Lung (tissue), 12 donors: ENCODE measurements around the gene GNB2. TPM values are rescaled to one million over a fixed set of nuclear protein-coding genes. Genes with fewer than 3 reads are reported as not detected.

ENCODE experiments used
- ATAC-seq: fragments of 200-7000 bp; cut with Tn5 transposase; one replicate; pipeline ENCODE4 v1.9.1; 2020; ENCODE audit warnings: moderate number of reproducible peaks; ENCODE audit not compliant: insufficient read depth, low FRiP score
- DNase-seq, 3 donors: peaks; one replicate each; pipeline ENCODE4 v3.0.0-alpha.2; 2013 to 2017
- H3K27ac ChIP-seq, 2 donors: one replicate each; pipeline ENCODE4 v1.5.1; 2013; ENCODE audit warnings: mild to moderate bottlenecking in 2 of 2, moderate library complexity in 2 of 2, control low read depth in 1 of 2, inconsistent platforms in 1 of 2, low read depth in 1 of 2, low read length in 1 of 2
- H3K27me3 ChIP-seq, 3 donors: one replicate each; pipeline ENCODE4 v1.5.1; 2013; ENCODE audit warnings: low read length in 2 of 3; ENCODE audit not compliant: control insufficient read depth in 3 of 3, insufficient read depth in 3 of 3
- H3K36me3 ChIP-seq, 4 donors: one replicate each; pipeline ENCODE4 v1.5.1; 2013; ENCODE audit warnings: low read length in 4 of 4, mild to moderate bottlenecking in 1 of 4, moderate library complexity in 1 of 4; ENCODE audit not compliant: control insufficient read depth in 4 of 4, insufficient read depth in 4 of 4
- H3K4me1 ChIP-seq, 5 donors: one replicate each; pipeline ENCODE4 v1.5.1; 2013; ENCODE audit warnings: low read length in 5 of 5, mild to moderate bottlenecking in 2 of 5, moderate library complexity in 1 of 5; ENCODE audit not compliant: control insufficient read depth in 5 of 5, insufficient read depth in 5 of 5
- H3K4me3 ChIP-seq: one replicate; pipeline ENCODE4 v1.5.1; 2013; ENCODE audit warnings: mild to moderate bottlenecking, control low read depth, moderate library complexity
- H3K9ac ChIP-seq, 2 donors: one replicate each; pipeline ENCODE4 v1.5.1; 2013; ENCODE audit warnings: low read length in 2 of 2, control low read depth in 1 of 2; ENCODE audit not compliant: insufficient read depth in 1 of 2
- H3K9me3 ChIP-seq, 4 donors: one replicate each; pipeline ENCODE4 v1.5.1; 2013; ENCODE audit warnings: low read length in 3 of 4, mild to moderate bottlenecking in 1 of 4, moderate library complexity in 1 of 4; ENCODE audit not compliant: control insufficient read depth in 4 of 4, insufficient read depth in 3 of 4
- WGBS, 2 donors: extraction: QIAGEN DNeasy Blood & Tissue Kit; methylation state at CpG; one replicate each; pipeline ENCODE4 v1.1.7; 2013; 5-methylcytosine and 5-hydroxymethylcytosine counted together
- polyA plus RNA-seq, 2 donors: library from polyadenylated mRNA; stranded (reverse); fragments of 200-250 nt; gene quantifications; one replicate each; pipeline ENCODE4 v1.2.1, GENCODE V29; 2013
- total RNA-seq, 2 donors: library from RNA; depleted of rRNA in 1 of 2; stranded (reverse); fragments of >200 nt in 1 of 2; gene quantifications; one replicate each; pipeline ENCODE4 v1.2.1, GENCODE V29; 2014 to 2021
- TF ChIP-seq, protein P1 (sequence below): IDR thresholded peaks from 2 replicates; pipeline ENCODE4 v1.5.1; 2012; ENCODE audit warnings: mild to moderate bottlenecking; ENCODE audit errors: control extremely low read depth, extremely low read depth
- donor health status: control.
- donor health status: control.
- donor health status: Bipolar disorder and iron deficiency.
- donor health status: healthy.
- donor health status: DM: yes; HTN: yes; CAD: no.

The GNB2 gene
- total and polyA plus RNA-seq, 4 donors, result 130 to 381 (median 238) TPM

GRCh38 chr7:100720671-100721504 is 47.3 kb downstream of the GNB2 start:
- 4% methylated on average over 53 to 56 of the region's 56 CpGs for WGBS, 2 donors
- peaks cover 7 to 26% (median 23%) of the 10 kb centered on the region in 3 donors for H3K27me3 ChIP-seq
- no peak for ATAC-seq

GRCh38 chr7:100721505-100721812 is 47.9 kb downstream of the GNB2 start:
- Histone ChIP-seq H3K27ac (no peak overlapping the region), H3K9me3 (peaks cover 0 to 3% (median under 1%) of the 10 kb centered on the region in 4 donors), H3K9ac (no peak overlapping the region), H3K4me3 (no peak overlapping the region), H3K36me3 (no peaks in the 10 kb centered on the region), H3K4me1 (peaks cover 0 to 10% (median 3%) of the 10 kb centered on the region in 5 donors), H3K27me3 (peaks cover 7 to 26% (median 23%) of the 10 kb centered on the region in 3 donors)
- DNase-seq, result no peak
- no peak for ATAC-seq
- TF ChIP-seq, protein P1, sequence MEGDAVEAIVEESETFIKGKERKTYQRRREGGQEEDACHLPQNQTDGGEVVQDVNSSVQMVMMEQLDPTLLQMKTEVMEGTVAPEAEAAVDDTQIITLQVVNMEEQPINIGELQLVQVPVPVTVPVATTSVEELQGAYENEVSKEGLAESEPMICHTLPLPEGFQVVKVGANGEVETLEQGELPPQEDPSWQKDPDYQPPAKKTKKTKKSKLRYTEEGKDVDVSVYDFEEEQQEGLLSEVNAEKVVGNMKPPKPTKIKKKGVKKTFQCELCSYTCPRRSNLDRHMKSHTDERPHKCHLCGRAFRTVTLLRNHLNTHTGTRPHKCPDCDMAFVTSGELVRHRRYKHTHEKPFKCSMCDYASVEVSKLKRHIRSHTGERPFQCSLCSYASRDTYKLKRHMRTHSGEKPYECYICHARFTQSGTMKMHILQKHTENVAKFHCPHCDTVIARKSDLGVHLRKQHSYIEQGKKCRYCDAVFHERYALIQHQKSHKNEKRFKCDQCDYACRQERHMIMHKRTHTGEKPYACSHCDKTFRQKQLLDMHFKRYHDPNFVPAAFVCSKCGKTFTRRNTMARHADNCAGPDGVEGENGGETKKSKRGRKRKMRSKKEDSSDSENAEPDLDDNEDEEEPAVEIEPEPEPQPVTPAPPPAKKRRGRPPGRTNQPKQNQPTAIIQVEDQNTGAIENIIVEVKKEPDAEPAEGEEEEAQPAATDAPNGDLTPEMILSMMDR, result no peak
- WGBS, 2 donors, result 73 to 82% methylated on average over 8 of the region's 8 CpGs

More at GRCh38 chr7:100720671-100721504, 47.3 kb downstream of the GNB2 start:
- TF ChIP-seq, protein P1, result no peak
- Histone ChIP-seq H3K4me1 (peaks cover 0 to 10% (median 3%) of the 10 kb centered on the region in 5 donors), H3K9me3 (peaks cover 0 to 3% (median under 1%) of the 10 kb centered on the region in 4 donors), H3K4me3 (no peak overlapping the region), H3K27ac (no peak overlapping the region), H3K36me3 (no peaks in the 10 kb centered on the region), H3K9ac (no peak overlapping the region)
- DNase-seq, result peak in 1 of 3 donors; percentile 3

- Histone ChIP-seq H3K27me3 (peaks cover 7 to 26% (median 23%) of the 10 kb centered on the region in 3 donors), H3K9me3 (peaks cover 0 to 3% (median 0%) of the 10 kb centered on the region in 4 donors), H3K4me3 (no peak overlapping the region), H3K27ac (no peak overlapping the region), H3K36me3 (no peaks in the 10 kb centered on the region), H3K9ac (no peak overlapping the region), H3K4me1 (peaks cover 0 to 10% (median 3%) of the 10 kb centered on the region in 5 donors)
- no peak for ATAC-seq
- no peak for DNase-seq
- WGBS, 2 donors, result 87 to 88% methylated on average over 17 of the region's 17 CpGs
- TF ChIP-seq, protein P1, result no peak
Observed at GRCh38 chr7:100722480-100723212, 49.1 kb downstream of the GNB2 start.
